RWPE2 (cell line): Measurements from ENCODE around the gene AGA.
A peak's percentile ranks its signal among the peaks of the same experiment; 100 is the strongest.

ENCODE experiments used
- ATAC-seq: fragments of 200-7000 bp; cut with Tn5 transposase; 3 replicates; pipeline ENCODE4 v1.9.1; 2021; ENCODE audit warnings: low read depth
- DNase-seq: peaks from one replicate; pipeline ENCODE4 v3.0.0-alpha.2; 2020; ENCODE audit warnings: low spot score
- H3K27ac ChIP-seq: fragments of 450-650 bp; 2 replicates; pipeline ENCODE4 v1.5.1; 2017; ENCODE audit warnings: mild to moderate bottlenecking; ENCODE audit not compliant: poor library complexity, severe bottlenecking
- H3K27me3 ChIP-seq: fragments of 250-450 bp; sonication (Bioruptor Pico); 2 replicates; pipeline ENCODE4 v1.5.1; 2021; ENCODE audit warnings: mild to moderate bottlenecking, moderate library complexity; ENCODE audit not compliant: insufficient read depth, poor library complexity, severe bottlenecking
- H3K36me3 ChIP-seq: fragments of 250-450 bp; sonication (Bioruptor Pico); 2 replicates; pipeline ENCODE4 v1.5.1; 2020; ENCODE audit warnings: low read depth, mild to moderate bottlenecking, moderate library complexity
- H3K4me1 ChIP-seq: fragments of 250-450 bp; sonication (Bioruptor Pico); 2 replicates; pipeline ENCODE4 v1.5.1; 2021; ENCODE audit warnings: mild to moderate bottlenecking, moderate library complexity; ENCODE audit not compliant: insufficient read depth, poor library complexity, severe bottlenecking
- H3K4me3 ChIP-seq: fragments of 250-450 bp; sonication (Bioruptor Pico); 2 replicates; pipeline ENCODE4 v1.5.1; 2021; ENCODE audit warnings: mild to moderate bottlenecking, moderate library complexity; ENCODE audit not compliant: severe bottlenecking
- H3K9me3 ChIP-seq: fragments of 250-450 bp; sonication (Bioruptor Pico); 2 replicates; pipeline ENCODE4 v1.5.1; 2021; ENCODE audit warnings: mild to moderate bottlenecking, moderate library complexity; ENCODE audit not compliant: severe bottlenecking
- TF ChIP-seq, protein P1 (sequence below): fragments of 450-650 bp; IDR thresholded peaks from one replicate; pipeline ENCODE4 v1.5.1; 2017; ENCODE audit warnings: mild to moderate bottlenecking, moderate library complexity; ENCODE audit not compliant: poor library complexity, severe bottlenecking

AGA gene

DNA sequence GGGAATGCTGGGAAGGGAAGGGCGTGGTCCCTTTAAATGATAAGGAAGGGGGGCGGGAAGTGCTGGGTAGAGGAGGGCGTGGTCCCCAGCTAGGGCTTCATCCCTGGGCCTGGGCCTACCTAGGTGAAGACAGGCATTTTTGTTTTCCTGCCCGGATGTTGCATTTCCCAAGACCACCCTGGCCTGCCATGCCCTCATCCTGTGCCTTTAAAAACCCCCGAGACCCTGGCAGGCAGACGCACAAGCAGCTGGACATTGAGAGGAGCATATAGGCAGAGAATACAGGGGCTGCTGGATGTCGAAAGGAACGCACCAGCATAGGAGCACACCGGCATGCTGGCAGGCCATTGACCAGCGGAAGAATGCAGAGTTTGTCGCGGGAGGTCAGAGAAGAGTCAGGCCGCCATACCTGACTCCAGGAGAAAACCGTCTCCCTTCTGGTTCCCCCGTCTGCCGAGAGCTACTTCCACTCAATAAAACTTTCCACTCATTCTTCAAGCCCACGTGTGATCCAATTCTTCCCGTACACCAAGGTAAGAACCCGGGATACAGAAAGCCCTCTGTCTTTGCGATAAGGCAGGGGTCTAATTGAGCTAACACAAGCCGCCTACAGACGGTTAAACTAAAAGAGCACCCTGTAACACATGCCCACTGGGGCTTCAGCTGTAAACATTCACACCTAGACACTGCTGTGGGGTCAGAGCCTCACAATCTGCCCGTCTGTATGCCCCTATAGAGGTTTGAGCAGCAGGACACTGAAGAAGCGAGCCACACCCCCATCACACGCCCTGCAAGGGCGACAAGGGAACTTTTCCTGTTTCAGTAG is 2.9 kb upstream of the AGA start:
- DNase-seq (no peak), ATAC-seq (no peak)
- no peak overlapping the region for H3K4me3 ChIP-seq
- no peak overlapping the region for H3K27ac ChIP-seq
- no peaks in the 10 kb centered on the region for H3K9me3 ChIP-seq
- H3K4me1 ChIP-seq: no peaks in the 10 kb centered on the region
- no peaks in the 10 kb centered on the region for H3K36me3 ChIP-seq
- H3K27me3 ChIP-seq: no peaks in the 10 kb centered on the region
- TF ChIP-seq, protein P1, sequence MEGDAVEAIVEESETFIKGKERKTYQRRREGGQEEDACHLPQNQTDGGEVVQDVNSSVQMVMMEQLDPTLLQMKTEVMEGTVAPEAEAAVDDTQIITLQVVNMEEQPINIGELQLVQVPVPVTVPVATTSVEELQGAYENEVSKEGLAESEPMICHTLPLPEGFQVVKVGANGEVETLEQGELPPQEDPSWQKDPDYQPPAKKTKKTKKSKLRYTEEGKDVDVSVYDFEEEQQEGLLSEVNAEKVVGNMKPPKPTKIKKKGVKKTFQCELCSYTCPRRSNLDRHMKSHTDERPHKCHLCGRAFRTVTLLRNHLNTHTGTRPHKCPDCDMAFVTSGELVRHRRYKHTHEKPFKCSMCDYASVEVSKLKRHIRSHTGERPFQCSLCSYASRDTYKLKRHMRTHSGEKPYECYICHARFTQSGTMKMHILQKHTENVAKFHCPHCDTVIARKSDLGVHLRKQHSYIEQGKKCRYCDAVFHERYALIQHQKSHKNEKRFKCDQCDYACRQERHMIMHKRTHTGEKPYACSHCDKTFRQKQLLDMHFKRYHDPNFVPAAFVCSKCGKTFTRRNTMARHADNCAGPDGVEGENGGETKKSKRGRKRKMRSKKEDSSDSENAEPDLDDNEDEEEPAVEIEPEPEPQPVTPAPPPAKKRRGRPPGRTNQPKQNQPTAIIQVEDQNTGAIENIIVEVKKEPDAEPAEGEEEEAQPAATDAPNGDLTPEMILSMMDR: no peak

- no peak for ATAC-seq
- Histone ChIP-seq H3K4me3 (peak overlapping the region; percentile 54), H3K9me3 (no peaks in the 10 kb centered on the region), H3K4me1 (no peaks in the 10 kb centered on the region), H3K36me3 (no peaks in the 10 kb centered on the region), H3K27me3 (no peaks in the 10 kb centered on the region), H3K27ac (peak overlapping the region; percentile 81)
- DNase-seq: no peak
- TF ChIP-seq, protein P1: no peak
These were observed 1.0 kb downstream of the AGA start for GRCh38 chr4:177441061-177441802.

DNA sequence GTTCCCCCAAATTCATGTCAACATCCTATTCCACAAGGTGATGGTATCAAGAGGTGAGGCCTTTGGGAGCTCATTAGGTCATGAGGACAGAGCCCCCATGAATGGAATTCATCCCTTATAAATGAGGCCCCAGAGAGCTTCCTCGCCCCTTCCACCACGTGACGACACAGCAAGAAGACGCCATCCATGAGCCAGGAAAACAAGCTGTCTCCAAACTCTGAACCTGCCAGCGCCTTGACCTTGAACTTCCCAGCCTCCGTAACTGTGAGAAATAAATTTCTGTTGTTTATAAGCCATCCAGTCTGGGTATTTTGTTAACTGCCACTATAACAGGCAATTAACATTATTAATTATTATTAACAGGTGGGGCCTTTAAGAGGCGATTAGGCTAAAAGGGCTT is 5.8 kb downstream of the AGA start:
- Histone ChIP-seq H3K36me3 (peaks cover 5% of the 10 kb centered on the region; the same call in 1 of the 2 replicates), H3K4me1 (no peaks in the 10 kb centered on the region), H3K27me3 (no peaks in the 10 kb centered on the region), H3K4me3 (no peak overlapping the region), H3K27ac (no peak overlapping the region), H3K9me3 (no peaks in the 10 kb centered on the region)
- TF ChIP-seq, protein P1: no peak
- ATAC-seq (no peak), DNase-seq (no peak)

DNA sequence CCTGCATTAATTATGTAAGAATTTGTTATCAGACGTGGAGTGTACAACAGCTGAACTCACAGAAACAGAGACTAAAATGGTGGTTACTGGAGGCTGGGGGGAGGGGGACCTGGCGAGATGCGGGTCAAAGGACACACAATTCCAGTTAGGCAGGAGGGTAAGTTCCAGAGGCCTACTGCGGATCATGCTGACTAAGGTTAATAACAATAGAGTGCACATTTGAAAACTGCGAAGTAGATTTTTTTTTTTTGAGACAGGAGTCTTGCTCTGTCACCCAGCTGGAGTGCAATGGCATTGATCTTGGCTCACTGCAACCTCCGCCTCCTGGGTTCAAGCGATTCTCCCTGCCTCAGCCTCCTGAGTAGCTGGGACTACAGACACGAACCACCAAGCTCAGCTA is 7.6 kb downstream of the AGA start:
- Histone ChIP-seq H3K27ac (no peak overlapping the region), H3K4me1 (no peaks in the 10 kb centered on the region), H3K36me3 (peaks cover 5% of the 10 kb centered on the region; the same call in 1 of the 2 replicates), H3K9me3 (no peaks in the 10 kb centered on the region), H3K4me3 (no peak overlapping the region), H3K27me3 (no peaks in the 10 kb centered on the region)
- TF ChIP-seq, protein P1: no peak
- no peak for ATAC-seq
- no peak for DNase-seq

DNA sequence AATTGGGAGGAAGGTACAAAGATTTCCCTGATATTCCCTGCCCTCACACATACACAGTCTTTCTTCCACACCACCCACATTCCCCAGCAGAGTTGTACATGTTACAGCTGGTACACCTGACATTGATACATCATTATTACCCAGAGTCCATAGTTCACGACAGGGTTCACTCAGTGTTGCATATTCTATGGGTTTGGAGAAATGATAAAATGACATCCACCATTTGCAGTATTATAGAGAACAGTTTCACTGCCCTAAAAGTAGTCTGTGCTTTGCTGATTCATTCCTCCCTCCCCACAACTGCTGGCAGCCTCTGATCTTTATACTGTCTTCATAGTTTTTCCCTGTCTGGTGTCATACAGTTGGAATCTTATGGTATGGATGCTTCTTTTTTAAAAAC is 15.0 kb downstream of the AGA start:
- Histone ChIP-seq H3K4me3 (no peak overlapping the region), H3K9me3 (no peaks in the 10 kb centered on the region), H3K4me1 (no peaks in the 10 kb centered on the region), H3K27ac (no peak overlapping the region), H3K27me3 (no peaks in the 10 kb centered on the region), H3K36me3 (no peaks in the 10 kb centered on the region)
- DNase-seq (no peak), ATAC-seq (peak; percentile 56; the same call in 1 of the 3 replicates)
- TF ChIP-seq, protein P1: no peak
